Measurements from ENCODE around the gene FN1.

- TF ChIP-seq REST (IDR thresholded peaks at IDR 0.05; ENCODE audit: low read depth) (no peak), TCF12 (IDR thresholded peaks at IDR 0.05; ENCODE audit: low read depth) (no peak), USF1 (IDR thresholded peaks at IDR 0.05) (no peak), RAD21 (IDR thresholded peaks at IDR 0.05; ENCODE audit: low read depth) (no peak), MAX (IDR thresholded peaks at IDR 0.05) (no peak), NFIC (IDR thresholded peaks at IDR 0.05) (no peak), EP300 (IDR thresholded peaks at IDR 0.05; ENCODE audit: borderline replicate concordance) (no peak), TAF1 (IDR thresholded peaks at IDR 0.05; ENCODE audit: low read depth) (no peak)
These were observed 80.1 kb downstream of the FN1 start for GRCh38 chr2:215355801-215356200.

Measured in Ishikawa (cell line).